HepG2 (cell line): ENCODE data around the gene DDX28. TPM values are rescaled to one million over a fixed set of nuclear protein-coding genes. Genes with fewer than 3 reads are reported as not detected.

Source experiments
- ATAC-seq: fragments of 200-7000 bp; cut with Tn5 transposase; 3 replicates; pipeline ENCODE4 v1.9.1; 2020; ENCODE audit warnings: mild to moderate bottlenecking, moderate library complexity
- BruUV-seq: library from RNA; stranded (reverse); fragments of 400-500 nt; replicated peaks from 2 replicates; lab custom pipeline; 2021; lab: Mats Ljungman, UMichigan
- CTCF ChIA-PET: fragments of 300-600 bp; formaldehyde crosslinking; extraction: SDS; loops from one replicate; lab custom pipeline; 2021; ENCODE audit warnings: low total read pairs, inconsistent platforms, low intra/inter-chr PET ratio; lab: Yijun Ruan, JAX
- POLR2A ChIA-PET: fragments of 350-600 bp; sonication (Branson Sonifier 250); formaldehyde crosslinking; loops from one replicate; lab custom pipeline; 2020; ENCODE audit warnings: antibody characterized with exemption, inconsistent platforms; lab: Yijun Ruan, JAX
- DNase-seq: peaks from one replicate; pipeline ENCODE4 v3.0.0-alpha.2; 2015; ENCODE audit warnings: low spot score
- FAIRE-seq: peaks from 3 replicates; lab custom pipeline; 2011; peaks lifted over from hg19 to GRCh38; lab: Jason Lieb, UNC
- H2AFZ ChIP-seq: one replicate; pipeline ENCODE4 v1.6.1; 2011; ENCODE audit warnings: low read length, inconsistent platforms
- H3K27ac ChIP-seq: fragments of 300-600 bp; 3 replicates; pipeline ENCODE4 v1.8.0; 2011; ENCODE audit warnings: mixed run types, mild to moderate bottlenecking, mixed read lengths, low read length, inconsistent platforms; ENCODE audit not compliant: insufficient read depth; ENCODE audit errors: extremely low read length
- H3K27me3 ChIP-seq, 2 experiments: fragments of 200-600 bp in 1 of 2; 2 replicates in 1 of 2; 3 replicates in 1 of 2; pipeline versions ENCODE4 v1.6.0 to v1.8.0; 2011; ENCODE audit warnings: low read length in 2 of 2, mild to moderate bottlenecking in 2 of 2, moderate library complexity in 2 of 2, inconsistent platforms in 1 of 2; ENCODE audit not compliant: insufficient read depth in 2 of 2, control insufficient read depth in 1 of 2
- H3K36me3 ChIP-seq, 2 experiments: fragments of 200-600 bp in 1 of 2; replicated peaks in 1 of 2; 2 replicates in 1 of 2; 3 replicates in 1 of 2; pipeline versions ENCODE4 v1.5.1 to v1.8.0; 2011; ENCODE audit warnings: low read length in 2 of 2, inconsistent platforms in 1 of 2; ENCODE audit not compliant: insufficient read depth in 2 of 2, control insufficient read depth in 1 of 2
- H3K4me1 ChIP-seq: 2 replicates; pipeline ENCODE4 v1.5.1; 2012; ENCODE audit warnings: low read length, inconsistent platforms; ENCODE audit not compliant: insufficient read depth
- H3K4me2 ChIP-seq: 2 replicates; pipeline ENCODE4 v1.6.0; 2011; ENCODE audit warnings: low read depth, low read length, inconsistent platforms
- H3K4me3 ChIP-seq, 3 experiments: fragments of 200-600 bp in 1 of 3; sonication (generic), shearing (Covaris generic) in 1 of 3; replicated peaks in 1 of 3; 2 replicates each; pipeline ENCODE4 v1.5.1; 2011 to 2016; ENCODE audit warnings: low read length in 3 of 3, inconsistent platforms in 2 of 3, low read depth in 2 of 3, mild to moderate bottlenecking in 2 of 3, control low read depth in 1 of 3, mixed read lengths in 1 of 3; ENCODE audit not compliant: insufficient read depth in 1 of 3
- H3K79me2 ChIP-seq: one replicate; pipeline ENCODE4 v1.6.1; 2011; ENCODE audit warnings: low read length, inconsistent platforms; ENCODE audit not compliant: insufficient read depth
- H3K9ac ChIP-seq: 2 replicates; pipeline ENCODE4 v1.6.0; 2011; ENCODE audit warnings: mild to moderate bottlenecking, low read depth, low read length, inconsistent platforms; ENCODE audit not compliant: insufficient read depth
- H3K9me3 ChIP-seq: 2 replicates; pipeline ENCODE4 v1.5.1; 2012; ENCODE audit warnings: mild to moderate bottlenecking, low read length
- H4K20me1 ChIP-seq: 2 replicates; pipeline ENCODE4 v1.6.0; 2011; ENCODE audit warnings: inconsistent platforms, mild to moderate bottlenecking, low read length, moderate library complexity; ENCODE audit not compliant: insufficient read depth
- ARHGAP35 ChIP-seq: sonication (generic); formaldehyde crosslinking; IDR thresholded peaks from 2 replicates; pipeline ENCODE4 v1.9.0; 2022; ENCODE audit warnings: mild to moderate bottlenecking, inconsistent platforms, moderate library complexity, missing genetic modification reagents, borderline replicate concordance
- BCL6 ChIP-seq: IDR thresholded peaks from 2 replicates; pipeline ENCODE4 v1.6.1; 2016; ENCODE audit warnings: missing genetic modification reagents, missing compliant biosample characterization
- GATA4 ChIP-seq: sonication (generic); IDR thresholded peaks from 2 replicates; pipeline ENCODE4 v1.6.1; 2016; ENCODE audit warnings: antibody characterized with exemption, low read depth, borderline replicate concordance
- HNRNPUL1 ChIP-seq: fragments of 200-400 bp; formaldehyde crosslinking; IDR thresholded peaks from 2 replicates; pipeline ENCODE4 v1.6.1; 2017; ENCODE audit warnings: low read depth, mild to moderate bottlenecking, low read length, moderate library complexity
- KDM1A ChIP-seq: IDR thresholded peaks from 2 replicates; pipeline ENCODE4 v1.6.1; 2016; ENCODE audit warnings: missing compliant biosample characterization
- MBNL3 ChIP-seq: fragments of 250-450 bp; sonication (Bioruptor Pico); conservative IDR thresholded peaks from 2 replicates; pipeline ENCODE4 v1.8.0; 2022; ENCODE audit warnings: mild to moderate bottlenecking, inconsistent platforms
- NR0B2 ChIP-seq: sonication (generic); formaldehyde crosslinking; IDR thresholded peaks from 2 replicates; pipeline ENCODE4 v1.4.0; 2020; ENCODE audit warnings: mild to moderate bottlenecking, missing genetic modification reagents
- SALL1 ChIP-seq: sonication (generic); formaldehyde crosslinking; IDR thresholded peaks from 2 replicates; pipeline ENCODE4 v1.8.0; 2022; ENCODE audit warnings: mild to moderate bottlenecking, missing genetic modification reagents
- TBP ChIP-seq: sonication (generic); formaldehyde crosslinking; IDR thresholded peaks from 2 replicates; pipeline ENCODE4 v1.5.0; 2020; ENCODE audit warnings: missing genetic modification reagents
- ZBTB10 ChIP-seq: sonication (generic); formaldehyde crosslinking; IDR thresholded peaks from 2 replicates; pipeline ENCODE4 v1.4.0; 2020; ENCODE audit warnings: missing genetic modification reagents, borderline replicate concordance
- ZFP37 ChIP-seq: sonication (generic); formaldehyde crosslinking; IDR thresholded peaks from 2 replicates; pipeline ENCODE4 v1.4.0; 2020; ENCODE audit warnings: missing genetic modification reagents, borderline replicate concordance
- ZKSCAN1 ChIP-seq: fragments of 150-350 bp; IDR thresholded peaks from 2 replicates; pipeline ENCODE4 v1.6.1; 2014; ENCODE audit warnings: low read length
- ZNF609 ChIP-seq: sonication (generic); formaldehyde crosslinking; IDR thresholded peaks from 2 replicates; pipeline ENCODE4 v1.4.0; 2020; ENCODE audit warnings: mild to moderate bottlenecking, missing genetic modification reagents, borderline replicate concordance
- ZNF816 ChIP-seq: sonication (generic); formaldehyde crosslinking; IDR thresholded peaks from 2 replicates; pipeline ENCODE4 v1.8.0; 2022; ENCODE audit warnings: missing genetic modification reagents, mild to moderate bottlenecking, borderline replicate concordance
- ZUFSP ChIP-seq: sonication (generic); formaldehyde crosslinking; IDR thresholded peaks from 2 replicates; pipeline ENCODE4 v1.9.0; 2021; ENCODE audit warnings: missing genetic modification reagents, mild to moderate bottlenecking, borderline replicate concordance
- WGBS: methylation state at CpG from one replicate; pipeline ENCODE4 v1.1.6; 2017; ENCODE audit warnings: low lambda C conversion rate; 5-methylcytosine and 5-hydroxymethylcytosine counted together
- in situ Hi-C: cut with HindIII; loops from 2 replicates; pipeline ENCODE4 v1.10.0; 2017; ENCODE audit warnings: low pct_unique_long_range_greater_than_20kb; ENCODE audit not compliant: extremely low pct_ligation_motif_present
- intact Hi-C: fragments of 100-400 bp; cut with micrococcal nuclease; formaldehyde crosslinking; loops from one replicate; pipeline ENCODE4 v1.10.0; 2022; ENCODE audit not compliant: unreplicated experiment
- polyA plus RNA-seq, 8 experiments: library from polyadenylated mRNA; depleted of rRNA in 3 of 8; stranded (reverse) in 7 of 8; unstranded in 1 of 8; fragments of >200 nt; fragmentation: Illumina TruSeq in 4 of 8; extraction: Trizol in 4 of 8; gene quantifications; 2 replicates each; pipeline versions ENCODE4 v1.2.1 to v1.2.3, GENCODE V29; 2011 to 2016; ENCODE audit warnings: low read depth in 4 of 8, missing spikeins in 1 of 8, mixed read lengths in 1 of 8; ENCODE audit not compliant: insufficient read depth in 1 of 8
- total RNA-seq, 5 experiments: library from RNA; depleted of rRNA; stranded (reverse); fragments of >200 nt; fragmentation: Illumina TruSeq; extraction: Trizol; gene quantifications; 2 replicates each; pipeline ENCODE4 v1.2.3, GENCODE V29; 2016; ENCODE audit warnings: low read depth in 1 of 5

DDX28 gene
- total and polyA plus RNA-seq, 2 of the 13 experiments (the other 11 are each of a cell fraction or from before 2014, with no cell fraction given) = 14.1 to 16.4 TPM

- in situ Hi-C loops (no loop called here), intact Hi-C loops (no loop called here)
- ATAC-seq (peak; percentile 18), DNase-seq (no peak), FAIRE-seq (no peak)
- Histone ChIP-seq H3K9me3 (no peaks in the 10 kb centered on the region), H3K79me2 (no peaks in the 10 kb centered on the region), H2AFZ (no peak overlapping the region), H3K36me3 (no peaks in the 10 kb centered on the region), H4K20me1 (no peaks in the 10 kb centered on the region), H3K4me2 (no peak overlapping the region), H3K27me3 (peaks cover 5 to 40% of the 10 kb centered on the region in 2 experiments; a peak in 4 of 5 replicates), H3K27ac (no peak overlapping the region), H3K4me1 (peaks cover 46% of the 10 kb centered on the region), H3K4me3 (no peak overlapping the region), H3K9ac (no peak overlapping the region)
- no TSS peak for BruUV-seq
- ChIA-PET CTCF (no interaction called here), POLR2A (interaction anchor here (1.0 to 2.3 kb wide), 2 partner anchors 11 kb away, joined by 3 to 9 read pairs; no protein-coding TSS in a partner anchor)
- 20% methylated on average over 2 of the region's 5 CpGs for WGBS
- TF ChIP-seq MBNL3 (no peak), KDM1A (no peak), ZKSCAN1 (no peak), HNRNPUL1 (no peak), BCL6 (no peak), ZUFSP (CRISPR knock-in tag) (no peak), ARHGAP35 (CRISPR knock-in tag) (no peak), ZBTB10 (CRISPR knock-in tag) (no peak), ZNF816 (CRISPR knock-in tag) (no peak), SALL1 (CRISPR knock-in tag) (no peak), TBP (CRISPR knock-in tag) (no peak), GATA4 (no peak), ZFP37 (no peak), NR0B2 (CRISPR knock-in tag) (no peak), ZNF609 (CRISPR knock-in tag) (no peak)
Measured at GRCh38 chr16:67977005-67977404, 46.0 kb downstream of the DDX28 start.
